Measurements from ENCODE around the gene VIP.
"Not testable (repeated sequence)": the region's sequence is repeated elsewhere in the genome, so short reads cannot be mapped to it uniquely, and the experiment has no call there.

Gene VIP

DNA sequence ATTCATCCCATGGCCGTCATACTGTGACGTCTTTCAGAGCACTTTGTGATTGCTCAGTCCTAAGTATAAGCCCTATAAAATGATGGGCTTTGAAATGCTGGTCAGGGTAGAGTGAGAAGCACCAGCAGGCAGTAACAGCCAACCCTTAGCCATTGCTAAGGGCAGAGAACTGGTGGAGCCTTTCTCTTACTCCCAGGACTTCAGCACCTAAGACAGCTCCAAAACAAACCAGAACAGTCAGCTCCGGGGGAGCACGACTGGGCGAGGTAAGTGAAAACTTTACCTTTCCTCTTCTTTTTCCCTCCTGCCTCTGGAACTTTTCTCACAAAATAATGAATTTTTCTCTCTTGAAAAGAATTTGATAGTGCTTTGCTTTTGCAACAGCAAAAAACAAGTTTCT is at the start of gene VIP:
VIP (plus strand) TSS at position 104 of the 400 bp plus-strand sequence. CDS start 1,381 bp downstream, outside the sequence.
- DNase-seq, result no peak

DNA sequence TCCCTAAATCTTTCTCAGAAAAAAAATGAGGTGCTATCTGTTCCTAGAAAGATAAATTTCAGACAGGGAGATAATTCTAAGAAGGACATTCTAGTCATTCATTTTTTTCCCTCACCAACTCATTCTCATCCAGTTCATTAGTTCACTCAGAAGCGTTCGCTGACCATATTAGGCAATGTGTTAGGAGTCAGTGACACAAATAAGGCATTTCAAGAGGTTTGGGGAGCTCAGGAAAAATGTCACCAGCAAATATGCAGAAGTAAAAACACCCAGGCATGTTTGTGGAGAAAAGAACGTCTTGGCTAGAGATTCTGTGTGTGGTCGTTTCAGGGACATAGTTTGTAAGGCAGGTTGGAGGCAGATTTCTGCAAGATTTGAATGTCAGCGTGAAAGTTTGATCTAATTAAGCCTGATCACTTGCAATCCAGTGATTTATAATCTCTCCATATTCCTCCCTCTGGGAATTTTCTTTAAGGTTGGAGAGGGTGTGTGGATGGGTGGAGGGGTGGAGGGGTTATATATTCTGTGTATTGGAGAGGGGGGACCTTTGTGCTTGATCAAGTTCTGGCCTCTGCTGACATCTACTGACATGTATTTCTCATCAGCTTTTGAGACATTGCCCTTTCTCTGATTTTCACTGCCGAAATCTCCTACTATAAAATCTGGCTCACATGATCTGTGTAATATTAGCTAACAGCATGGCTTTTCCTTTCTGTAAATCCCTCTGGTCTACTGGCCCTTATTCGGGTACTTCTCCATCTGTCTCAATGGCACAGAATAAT is 49.3 kb upstream of the VIP start:
- no peak for DNase-seq

DNA sequence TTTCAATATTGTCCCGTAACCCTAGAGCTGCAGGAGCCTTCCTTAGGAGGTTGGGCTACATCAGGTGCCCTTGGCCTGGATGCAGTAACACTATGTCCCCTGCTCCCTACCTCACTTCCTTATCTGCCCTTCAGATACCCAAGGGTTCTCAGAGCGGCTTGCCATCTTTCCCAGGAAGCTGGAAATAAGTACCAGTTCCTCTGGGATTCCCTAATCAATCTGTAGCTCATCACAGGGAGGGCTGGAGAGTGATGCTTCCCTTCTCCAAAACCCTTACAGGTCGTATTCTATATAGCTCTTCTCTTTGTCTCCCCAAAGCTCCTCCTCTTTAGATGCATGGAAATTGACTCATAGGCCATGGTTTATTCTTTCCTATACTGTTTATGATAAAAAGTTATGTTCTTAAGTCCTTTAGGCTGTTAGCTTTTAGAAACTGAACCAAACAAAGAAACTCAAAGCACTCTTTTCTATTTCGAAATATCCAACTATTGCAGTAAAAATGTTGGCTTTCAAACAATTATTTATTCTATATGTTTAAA is 48.7 kb upstream of the VIP start:
- DNase-seq, result no peak

DNA sequence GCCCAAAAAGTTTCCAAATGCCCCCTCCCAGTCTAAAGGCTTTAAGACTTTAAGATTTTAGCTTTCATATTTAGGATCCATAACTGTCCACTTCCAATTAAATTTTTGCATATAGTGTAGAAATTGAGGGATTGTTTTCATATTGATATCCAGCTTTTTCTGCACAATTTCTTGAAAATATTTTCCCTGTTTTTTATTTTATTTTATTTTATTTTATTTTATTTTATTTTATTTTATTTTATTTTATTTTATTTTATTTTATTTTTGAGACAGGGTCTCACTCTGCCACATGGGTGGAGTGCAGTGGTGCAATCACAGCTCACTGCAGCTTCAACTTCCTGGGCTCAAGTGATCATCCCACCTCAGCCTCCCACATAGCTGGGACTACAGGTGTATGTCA is 46.8 kb upstream of the VIP start:
- not testable (repeated sequence) for DNase-seq

DNA sequence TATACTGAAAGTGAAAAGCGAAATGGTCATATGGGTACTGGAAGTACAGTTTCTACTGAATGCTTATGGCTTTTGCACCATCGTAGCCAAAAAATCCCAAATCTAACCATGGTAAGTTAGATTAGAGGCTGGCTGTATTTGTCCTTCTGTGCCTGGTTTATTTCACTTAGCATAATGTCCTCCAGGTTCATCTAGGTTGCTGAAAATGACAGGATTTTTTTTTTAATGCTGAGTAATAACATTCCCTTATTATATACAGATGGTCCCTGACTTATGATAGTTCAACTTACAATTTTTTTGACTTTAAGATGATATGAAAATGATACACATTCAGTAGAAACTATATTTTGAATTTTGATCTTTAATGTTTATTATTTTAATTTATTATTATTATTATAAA is 45.3 kb upstream of the VIP start:
- DNase-seq, result no peak

DNA sequence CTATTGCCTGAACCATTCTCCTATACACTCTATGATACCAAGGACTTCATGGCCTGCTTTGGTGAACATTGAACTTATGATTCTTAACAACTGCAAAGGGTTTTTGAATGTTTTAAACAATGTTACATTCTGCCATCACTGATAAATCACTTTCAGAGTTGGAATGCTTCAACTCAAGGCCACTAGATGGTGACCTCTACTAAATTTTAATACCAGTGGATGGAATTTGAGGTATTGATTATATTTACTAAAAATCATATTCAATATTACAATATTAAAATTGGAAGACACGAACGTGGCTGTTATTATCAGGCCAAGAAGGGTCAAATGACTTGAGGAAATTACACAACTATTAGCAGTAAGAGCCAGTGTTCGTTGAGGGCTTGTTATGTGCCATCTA is 34.3 kb upstream of the VIP start:
- no peak for DNase-seq

DNA sequence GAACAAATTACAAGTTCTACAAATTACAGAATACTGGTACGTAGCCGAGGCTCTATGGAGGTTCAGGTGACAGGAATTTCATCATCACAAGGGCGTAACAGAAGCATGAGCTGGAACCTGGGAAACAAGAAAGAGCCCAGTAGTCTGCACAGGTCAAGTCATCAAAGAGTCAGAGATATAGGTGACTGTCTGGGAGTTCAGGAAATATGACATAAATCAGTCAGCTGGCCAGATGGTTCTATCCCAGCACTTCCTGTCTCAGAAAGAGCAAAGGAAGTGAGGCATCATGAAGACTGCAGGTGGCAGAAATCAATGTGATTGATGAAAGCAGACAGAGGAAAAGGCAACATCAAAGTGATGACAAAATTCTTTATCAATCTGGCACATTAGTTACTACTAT is 29.6 kb upstream of the VIP start:
- no peak for DNase-seq

DNA sequence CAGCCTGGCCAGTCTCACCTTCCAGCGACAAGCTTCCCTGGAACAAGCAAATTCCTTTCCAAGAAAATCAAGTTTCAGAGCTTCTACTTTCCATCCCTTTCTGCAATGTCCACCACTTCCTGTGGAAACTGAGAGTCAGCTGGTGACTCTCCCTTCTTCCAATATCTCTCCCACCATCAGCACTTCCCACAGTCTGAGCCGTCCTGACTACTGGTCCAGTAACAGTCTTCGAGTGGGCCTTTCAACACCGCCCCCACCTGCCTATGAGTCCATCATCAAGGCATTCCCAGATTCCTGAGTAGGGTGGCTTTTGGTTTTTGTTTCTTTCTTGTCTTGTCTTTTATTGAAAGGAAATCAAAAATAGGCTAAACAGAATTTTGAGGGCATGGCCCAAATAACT is 28.6 kb upstream of the VIP start:
- DNase-seq, result no peak

DNA sequence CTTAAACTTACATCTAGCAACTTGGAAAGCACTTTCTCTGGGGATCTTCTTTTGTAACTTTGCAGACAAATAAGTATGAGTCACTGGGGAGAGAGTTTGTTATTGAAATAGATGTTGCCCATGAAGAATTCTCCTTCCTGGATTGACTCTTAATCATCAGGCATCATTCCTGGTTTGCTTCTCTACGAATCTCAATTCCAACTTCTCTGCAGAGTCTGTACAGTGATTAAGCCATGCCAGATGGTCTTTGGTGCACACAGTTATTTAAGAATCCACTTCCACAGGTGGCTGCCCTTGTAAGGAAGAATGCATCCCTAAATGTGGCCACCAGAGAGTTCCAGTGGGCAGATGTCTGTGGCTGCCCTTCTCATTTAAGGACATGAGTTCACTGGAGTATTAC is 27.2 kb upstream of the VIP start:
- no peak for DNase-seq

DNA sequence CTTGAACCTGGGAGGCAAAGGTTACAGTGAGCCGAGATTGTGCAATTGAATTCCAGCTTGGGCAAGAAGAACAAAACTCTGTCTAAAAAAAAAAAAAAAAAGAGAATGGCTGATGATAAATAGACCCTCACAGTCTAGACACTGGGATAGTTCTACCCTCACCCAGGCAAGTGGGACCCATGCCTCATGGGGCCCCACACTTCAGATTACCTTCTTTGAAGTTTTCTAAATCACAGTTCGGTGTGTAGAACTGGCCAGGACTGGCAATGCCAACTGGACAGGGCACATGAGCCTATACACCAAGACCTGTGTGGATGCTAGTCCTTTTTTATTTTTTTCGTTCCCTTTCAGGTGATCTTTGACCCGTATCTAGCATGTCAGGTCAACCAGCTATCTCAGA is 24.3 kb upstream of the VIP start:
- DNase-seq, result no peak

DNA sequence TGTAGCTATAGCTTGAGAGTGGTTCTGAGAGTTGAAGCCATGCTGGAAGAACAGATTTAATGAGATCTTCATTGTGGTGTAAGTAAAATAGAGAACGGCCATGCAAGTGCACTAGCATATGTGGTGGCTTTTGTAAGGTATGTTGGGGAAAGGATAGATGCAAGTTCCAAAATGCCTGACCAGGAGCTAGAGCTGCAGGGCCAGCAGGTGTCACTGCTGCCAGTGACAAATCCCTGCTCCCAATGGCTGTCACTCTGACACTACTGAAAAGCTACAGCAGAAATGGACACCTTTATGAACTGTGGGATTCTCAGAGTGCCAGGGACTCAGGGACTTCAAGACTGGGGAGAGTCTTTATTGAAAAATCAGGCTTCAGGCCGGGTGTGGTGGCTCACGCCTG is 23.1 kb upstream of the VIP start:
- DNase-seq, result no peak

DNA sequence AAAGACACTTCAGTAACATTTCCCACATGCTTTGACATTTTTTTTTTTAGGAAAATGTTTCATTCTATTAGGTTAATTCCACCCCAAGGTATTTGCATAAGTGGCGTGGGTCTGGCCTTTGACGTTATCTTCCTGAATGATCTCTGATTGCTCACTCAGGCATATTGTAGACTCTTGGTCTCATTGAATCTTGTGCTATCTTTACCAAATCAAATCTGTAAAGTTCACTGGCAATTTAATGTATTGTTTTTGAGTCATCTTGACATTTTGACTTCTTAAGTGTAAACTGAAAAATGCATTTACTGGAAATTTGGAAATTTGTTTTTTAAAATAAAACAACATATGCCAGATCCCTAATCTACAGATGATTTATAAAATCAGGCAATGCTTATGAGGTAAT is 16.0 kb upstream of the VIP start:
- DNase-seq, result no peak

DNA sequence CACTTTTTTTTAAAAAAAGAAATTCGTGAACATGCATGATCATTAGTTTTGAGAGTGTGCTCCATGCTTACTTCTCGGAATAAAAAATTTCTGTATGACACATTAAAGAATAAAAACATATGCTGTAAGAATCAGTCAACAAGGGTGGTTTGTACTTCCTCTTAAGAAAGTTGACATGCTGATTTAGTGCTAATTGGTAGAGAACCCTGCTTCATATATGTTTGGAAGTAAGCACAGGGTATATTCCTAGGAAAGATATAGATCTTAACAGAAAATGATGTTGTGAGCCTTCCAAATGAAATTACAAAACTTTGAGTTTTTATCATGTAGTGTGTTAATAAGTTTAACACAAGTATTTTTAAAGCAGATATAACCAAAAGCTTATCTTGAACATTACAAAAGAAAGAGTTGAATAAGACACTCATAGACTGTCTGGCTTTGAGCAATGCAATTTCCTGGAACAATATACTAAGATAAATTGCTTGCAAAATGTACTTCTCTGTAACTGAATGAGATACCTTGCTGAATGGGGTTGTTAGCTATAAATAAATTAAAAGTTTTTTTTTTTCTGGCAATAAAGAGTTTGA is 13.8 kb upstream of the VIP start:
- DNase-seq, result no peak

DNA sequence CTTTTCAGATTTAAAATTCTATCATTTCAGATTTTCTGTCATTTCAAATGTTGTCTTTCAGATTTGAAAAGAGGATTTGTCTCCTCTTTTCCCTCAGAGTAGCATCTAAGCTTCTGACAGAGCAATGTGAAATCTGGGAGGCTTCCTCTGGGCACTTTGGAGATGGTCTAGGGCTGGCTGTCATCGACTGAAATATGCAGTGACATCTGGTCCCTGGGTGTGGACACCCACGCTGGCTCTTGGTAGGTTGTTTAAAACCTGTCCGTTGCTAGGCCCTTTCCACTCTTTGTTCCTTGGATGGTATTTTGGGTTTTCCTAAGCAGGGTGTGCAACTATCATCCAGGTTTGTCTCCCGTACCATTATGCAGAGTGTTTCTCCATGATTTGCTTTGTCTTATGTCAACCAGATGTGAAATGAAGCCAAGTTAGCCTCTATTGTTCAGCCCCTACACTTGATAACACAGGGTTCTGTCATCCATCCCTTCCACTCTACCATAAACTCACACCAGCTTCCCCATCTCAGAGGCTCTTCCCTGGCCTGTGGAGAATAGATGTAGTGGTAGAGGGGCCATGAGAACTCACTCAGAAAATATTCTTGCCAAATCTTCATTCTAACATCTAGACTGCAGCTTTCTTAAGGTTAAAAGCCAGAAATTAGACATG is 5.0 kb upstream of the VIP start:
- DNase-seq, result no peak

DNA sequence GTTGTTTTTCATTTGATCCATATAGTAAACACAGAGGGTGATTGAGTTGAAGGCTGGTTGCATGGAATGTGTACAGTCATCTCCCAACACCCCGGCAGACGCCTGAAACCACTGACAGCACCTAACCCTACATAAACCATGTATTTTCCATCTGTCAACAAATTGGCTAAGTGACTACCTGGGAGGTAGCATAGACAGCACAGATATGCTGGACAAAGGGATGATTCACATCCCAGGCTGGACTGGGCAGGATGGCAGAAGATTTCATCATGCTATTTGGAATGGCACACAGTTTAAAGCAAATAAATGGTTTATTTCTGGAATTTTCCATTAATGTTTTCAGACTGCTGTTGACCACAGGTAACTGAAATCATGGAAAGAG is 4.4 kb upstream of the VIP start:
- DNase-seq, result no peak

DNA sequence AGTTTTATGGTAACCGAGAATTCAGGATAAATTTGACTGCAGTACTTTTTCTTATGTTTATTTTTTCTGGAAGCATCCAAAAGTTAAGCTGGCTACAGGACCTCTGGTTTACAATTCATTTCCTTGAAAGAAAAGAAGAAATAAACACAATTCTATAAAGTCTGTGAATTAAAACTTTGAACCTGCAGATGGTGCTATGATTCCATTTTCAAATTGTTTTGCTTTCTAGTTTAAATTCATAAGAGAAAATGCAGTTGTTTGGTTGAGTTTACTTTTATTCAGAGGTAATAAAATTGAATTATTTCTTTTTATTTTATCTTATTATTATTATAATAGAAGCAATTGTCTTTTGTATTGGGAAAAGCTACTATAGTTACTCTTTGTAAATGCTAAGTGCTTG is 1.8 kb upstream of the VIP start:
- no peak for DNase-seq

DNA sequence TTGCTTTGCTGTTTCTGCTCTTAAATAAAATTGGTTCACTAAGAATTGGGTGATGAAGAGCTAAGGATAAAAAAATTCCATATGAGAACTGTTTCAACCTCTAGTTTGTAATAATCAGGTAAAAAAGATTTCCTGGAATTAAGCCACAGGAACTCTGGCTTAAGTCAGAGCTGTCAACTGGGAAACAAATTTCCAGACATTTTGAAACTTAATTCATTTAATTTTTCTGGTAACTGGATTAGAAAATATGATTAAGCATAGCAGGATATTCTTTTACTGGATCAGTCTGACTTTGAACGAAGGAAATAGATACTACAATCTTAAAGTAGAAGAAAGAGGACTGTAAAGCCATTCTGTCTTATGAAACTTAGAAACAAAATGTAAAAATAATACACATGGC is 1.3 kb upstream of the VIP start:
- no peak for DNase-seq

DNA sequence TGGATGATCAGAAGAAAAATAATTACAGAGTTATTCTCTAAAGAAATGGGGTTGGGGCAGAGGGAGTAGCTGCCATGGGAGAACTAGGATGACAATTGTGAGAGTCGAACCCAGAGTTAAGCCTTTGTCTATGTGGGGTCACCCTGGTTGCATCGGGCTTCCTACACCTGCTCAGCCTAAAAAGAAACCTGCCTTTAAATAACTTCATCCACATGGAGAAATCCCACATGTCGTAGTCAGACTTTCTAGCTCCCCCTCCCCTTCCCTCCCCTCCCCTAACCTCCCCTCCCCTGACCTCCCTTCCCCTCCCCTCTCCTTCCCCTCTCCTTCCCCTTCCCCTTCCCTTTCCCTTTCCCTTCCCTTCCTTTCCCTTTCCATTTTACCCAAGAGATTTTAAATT is 14.7 kb downstream of the VIP start:
- no peak for DNase-seq

DNA sequence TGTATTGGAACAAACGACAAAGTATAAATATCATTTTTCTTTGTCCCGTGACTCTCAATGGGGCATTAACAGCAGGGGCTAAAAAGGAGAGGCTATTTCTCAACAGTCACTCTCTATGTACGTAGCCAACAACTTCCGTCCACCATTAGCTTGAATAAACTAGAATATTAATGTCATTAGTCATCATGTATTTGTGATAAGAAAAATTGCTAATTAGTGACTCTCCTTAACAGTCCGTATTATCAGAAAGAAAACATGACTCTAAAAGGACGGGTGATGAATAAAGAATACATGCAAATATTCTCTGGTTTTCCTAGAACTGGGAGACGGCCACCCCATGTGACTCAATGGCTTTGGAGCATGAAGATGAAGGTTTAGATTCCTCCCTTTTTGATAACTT is 18.6 kb downstream of the VIP start:
- no peak for DNase-seq

DNA sequence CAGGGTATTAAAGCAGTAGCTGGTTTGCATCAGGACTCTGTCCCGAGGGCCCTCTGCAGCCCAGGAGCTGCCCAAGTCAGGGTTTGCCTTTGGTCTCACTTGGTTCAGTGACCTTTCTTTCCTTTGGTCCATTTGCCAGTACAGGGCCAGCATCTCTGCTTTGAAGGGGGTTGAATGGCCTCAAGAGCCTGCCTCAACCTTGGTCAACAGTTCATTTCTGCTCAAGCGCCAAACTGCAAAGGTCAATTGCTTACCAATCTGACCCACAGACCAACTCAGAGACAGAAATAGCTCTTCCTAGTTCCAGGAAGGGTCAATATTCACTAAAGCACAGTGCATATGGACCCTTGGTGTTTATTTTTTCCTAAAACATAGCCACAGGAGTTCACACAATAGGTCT is 19.4 kb downstream of the VIP start:
- DNase-seq, result no peak

DNA sequence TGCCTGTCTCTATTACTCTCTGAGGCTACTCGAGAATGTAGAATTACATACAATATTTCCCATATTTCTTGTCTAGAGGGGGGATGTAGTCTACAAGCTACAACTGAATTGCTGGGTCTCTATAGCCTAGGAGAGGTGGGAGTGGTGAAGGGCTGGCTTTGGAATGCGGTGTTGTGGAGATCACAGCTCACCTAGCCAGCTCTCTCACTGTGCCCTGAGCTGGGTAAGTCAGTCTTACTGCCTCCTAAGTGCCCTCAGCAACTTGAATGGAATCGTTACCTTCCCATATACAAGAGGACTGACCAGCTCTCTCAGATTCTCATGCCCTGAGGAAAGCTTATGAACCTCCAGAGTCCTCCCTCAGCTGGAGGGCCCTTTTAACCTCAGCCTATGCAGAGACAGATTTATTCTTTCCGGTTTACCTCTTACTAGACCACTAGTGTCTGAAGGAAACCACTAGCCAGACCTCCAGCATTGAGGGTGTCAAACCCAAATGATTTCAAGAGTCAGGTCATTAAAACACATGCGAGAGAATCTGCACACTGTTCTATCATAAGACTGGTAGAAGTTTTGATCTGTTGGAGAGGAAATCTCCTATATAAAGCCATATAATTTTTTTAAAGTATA is 20.6 kb downstream of the VIP start:
- no peak for DNase-seq

DNA sequence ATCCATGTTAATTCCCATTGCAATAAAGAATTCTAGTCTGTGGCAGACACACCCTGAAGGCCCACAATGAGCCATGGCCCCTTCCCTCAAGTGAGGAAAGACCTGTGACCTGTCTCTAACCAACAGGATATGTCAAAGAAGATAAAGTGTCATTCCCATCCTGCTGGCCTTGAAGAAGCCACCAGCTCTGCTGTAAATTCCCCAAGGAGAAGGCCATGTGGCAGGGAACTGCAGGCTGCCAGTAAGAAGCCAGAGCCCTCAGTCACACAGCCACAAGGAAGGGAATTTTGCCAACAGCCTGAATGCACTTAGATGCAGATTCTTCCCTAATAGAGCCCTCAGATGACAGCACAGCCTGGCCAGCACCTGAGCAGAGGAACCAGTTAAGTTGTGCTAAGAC is 24.8 kb downstream of the VIP start:
- DNase-seq, result no peak
